ENCODE data around the gene SPTBN5.

The SPTBN5 gene

DNA sequence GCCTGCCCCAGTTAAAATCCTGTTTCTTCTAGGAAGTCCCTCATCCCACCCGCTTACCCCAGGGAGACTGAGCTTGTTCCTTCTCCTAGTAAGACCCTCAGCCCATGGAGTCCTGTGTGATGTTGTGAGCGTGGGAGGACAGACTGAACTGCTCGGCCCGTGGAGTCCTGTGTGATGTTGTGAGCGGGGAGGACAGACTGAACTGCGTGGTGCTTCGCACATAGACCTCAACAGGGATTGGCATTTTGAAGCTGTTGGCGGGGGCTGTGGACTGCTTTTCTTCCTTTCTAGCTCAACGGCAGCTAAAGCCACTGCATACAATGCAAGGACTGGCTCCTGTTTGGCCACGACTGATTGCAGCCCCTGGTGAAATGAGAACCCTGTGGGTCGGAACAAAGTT is 1.6 kb upstream of the SPTBN5 start:
- peak overlapping the region; percentile 33 for H3K27ac ChIP-seq (ENCODE audit: low read depth, low read length)
- H3K27me3 ChIP-seq (ENCODE audit: control insufficient read depth in 5 of 5, insufficient read depth in 4 of 5, low read length in 5 of 5), result no peaks in the 10 kb centered on the region
- H3K4me1 ChIP-seq (ENCODE audit: control insufficient read depth in 5 of 5, insufficient read depth in 5 of 5, low read length in 5 of 5), result peaks cover 3 to 27% (median 18%) of the 10 kb centered on the region in 5 donors
- H3K9ac ChIP-seq (ENCODE audit: low read length in 5 of 5), result no peak overlapping the region
- H3K36me3 ChIP-seq (ENCODE audit: control insufficient read depth in 5 of 5, insufficient read depth in 5 of 5, low read length in 5 of 5), result peaks cover 0 to 42% (median 25%) of the 10 kb centered on the region in 5 donors
- H3K9me3 ChIP-seq (ENCODE audit: control insufficient read depth in 5 of 5, low read length in 5 of 5), result no peaks in the 10 kb centered on the region
- no peak overlapping the region for H3K4me3 ChIP-seq (ENCODE audit: low read depth in 1 of 5, low read length in 5 of 5)

DNA sequence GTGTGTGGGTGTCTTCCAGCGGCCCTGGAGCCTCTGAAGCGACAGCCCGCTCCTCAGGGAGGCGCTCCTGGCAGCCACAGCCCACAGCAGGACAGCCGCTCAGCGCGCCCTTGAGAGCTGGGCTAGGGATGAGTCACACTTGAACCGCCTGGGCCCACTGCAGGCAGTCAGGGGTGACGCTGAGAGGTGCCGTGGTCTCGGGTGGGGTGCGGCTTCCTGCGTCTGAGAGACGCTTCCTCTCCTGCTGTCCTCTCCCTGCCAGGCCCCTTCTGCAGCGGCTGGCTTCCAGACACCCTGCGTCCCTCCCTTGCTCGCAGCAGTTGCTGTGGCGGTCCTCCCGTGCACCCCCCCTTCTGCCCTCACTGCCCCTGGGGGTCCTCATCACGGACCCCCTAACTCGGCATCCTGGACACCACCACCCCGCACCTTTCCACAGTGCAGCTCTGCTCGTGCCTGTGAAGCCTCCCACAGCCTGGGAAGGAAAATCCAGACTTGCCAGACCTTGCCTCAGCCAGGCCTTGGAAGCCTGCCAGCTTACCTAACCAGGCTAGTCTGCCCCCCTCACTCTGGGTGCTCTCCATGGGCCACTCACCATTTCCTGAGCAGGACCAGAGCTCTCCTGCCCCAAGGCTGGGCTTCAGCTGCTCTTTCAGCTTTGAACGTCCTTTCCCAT is 1.1 kb upstream of the SPTBN5 start:
- Histone ChIP-seq H3K27ac (ENCODE audit: low read depth, low read length) (peak overlapping the region; percentile 37), H3K4me1 (ENCODE audit: control insufficient read depth in 5 of 5, insufficient read depth in 5 of 5, low read length in 5 of 5) (peaks cover 3 to 27% (median 18%) of the 10 kb centered on the region in 5 donors), H3K4me3 (ENCODE audit: low read depth in 1 of 5, low read length in 5 of 5) (peak overlapping the region in 4 of 5 donors; percentile 38 to 54 (median 42)), H3K27me3 (ENCODE audit: control insufficient read depth in 5 of 5, insufficient read depth in 4 of 5, low read length in 5 of 5) (no peaks in the 10 kb centered on the region), H3K9me3 (ENCODE audit: control insufficient read depth in 5 of 5, low read length in 5 of 5) (no peaks in the 10 kb centered on the region), H3K36me3 (ENCODE audit: control insufficient read depth in 5 of 5, insufficient read depth in 5 of 5, low read length in 5 of 5) (peaks cover 0 to 36% (median 20%) of the 10 kb centered on the region in 5 donors), H3K9ac (ENCODE audit: low read length in 5 of 5) (peak overlapping the region in 2 of 5 donors; percentile 32 to 60)

DNA sequence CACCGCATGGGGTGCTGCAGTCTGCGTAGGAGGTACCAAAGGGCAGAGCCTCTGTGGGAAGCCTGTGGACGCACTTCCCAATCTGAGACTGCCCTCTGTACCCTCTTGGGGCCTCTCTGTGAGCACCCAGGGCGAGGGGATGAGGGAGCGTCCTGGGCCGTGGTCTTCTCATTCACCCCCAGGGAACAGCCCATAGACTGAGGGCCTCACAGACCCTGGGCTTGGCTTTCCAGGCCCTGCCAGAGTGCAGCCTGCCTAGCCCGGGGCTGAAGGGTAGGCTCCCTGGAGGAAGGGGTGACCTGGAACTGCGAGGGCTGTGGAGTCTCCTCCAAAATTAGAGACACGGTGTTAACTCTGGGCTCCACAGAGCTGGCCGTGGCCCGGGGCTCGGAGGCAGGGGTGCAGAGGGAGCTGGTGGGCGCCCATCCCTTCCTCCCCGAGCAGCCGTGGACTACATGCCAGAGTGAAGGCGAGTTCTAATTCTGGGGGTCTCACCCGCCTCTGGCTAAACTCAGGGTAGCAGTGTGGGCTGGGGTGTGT is 468 bp upstream of the SPTBN5 start:
- H3K9me3 ChIP-seq (ENCODE audit: control insufficient read depth in 5 of 5, low read length in 5 of 5), result no peaks in the 10 kb centered on the region
- peak overlapping the region; percentile 37 for H3K27ac ChIP-seq (ENCODE audit: low read depth, low read length)
- no peaks in the 10 kb centered on the region for H3K27me3 ChIP-seq (ENCODE audit: control insufficient read depth in 5 of 5, insufficient read depth in 4 of 5, low read length in 5 of 5)
- peaks cover 0 to 30% (median 14%) of the 10 kb centered on the region in 5 donors for H3K36me3 ChIP-seq (ENCODE audit: control insufficient read depth in 5 of 5, insufficient read depth in 5 of 5, low read length in 5 of 5)
- H3K4me3 ChIP-seq (ENCODE audit: low read depth in 1 of 5, low read length in 5 of 5), result peak overlapping the region in 4 of 5 donors; percentile 38 to 54 (median 42)
- peaks cover 3 to 27% (median 18%) of the 10 kb centered on the region in 5 donors for H3K4me1 ChIP-seq (ENCODE audit: control insufficient read depth in 5 of 5, insufficient read depth in 5 of 5, low read length in 5 of 5)
- H3K9ac ChIP-seq (ENCODE audit: low read length in 5 of 5), result peak overlapping the region in 3 of 5 donors; percentile 25 to 60 (median 32)

- no peak overlapping the region for H3K4me3 ChIP-seq (ENCODE audit: low read depth in 1 of 5, low read length in 5 of 5)
- H3K36me3 ChIP-seq (ENCODE audit: control insufficient read depth in 5 of 5, insufficient read depth in 5 of 5, low read length in 5 of 5), result peaks cover 0 to 17% (median 7%) of the 10 kb centered on the region in 5 donors
- peak overlapping the region in 1 of 5 donors; percentile 15 for H3K9ac ChIP-seq (ENCODE audit: low read length in 5 of 5)
- peaks cover 3 to 27% (median 18%) of the 10 kb centered on the region in 5 donors for H3K4me1 ChIP-seq (ENCODE audit: control insufficient read depth in 5 of 5, insufficient read depth in 5 of 5, low read length in 5 of 5)
- no peak overlapping the region for H3K27ac ChIP-seq (ENCODE audit: low read depth, low read length)
- H3K27me3 ChIP-seq (ENCODE audit: control insufficient read depth in 5 of 5, insufficient read depth in 4 of 5, low read length in 5 of 5), result no peaks in the 10 kb centered on the region
- H3K9me3 ChIP-seq (ENCODE audit: control insufficient read depth in 5 of 5, low read length in 5 of 5), result no peaks in the 10 kb centered on the region
These were observed 1.0 kb downstream of the SPTBN5 start for GRCh38 chr15:41892621-41893421.

GRCh38 chr15:41891946-41892345 is 1.9 kb downstream of the SPTBN5 start:
- Histone ChIP-seq H3K4me3 (ENCODE audit: low read depth in 1 of 5, low read length in 5 of 5) (no peak overlapping the region), H3K4me1 (ENCODE audit: control insufficient read depth in 5 of 5, insufficient read depth in 5 of 5, low read length in 5 of 5) (peaks cover 3 to 27% (median 18%) of the 10 kb centered on the region in 5 donors), H3K9me3 (ENCODE audit: control insufficient read depth in 5 of 5, low read length in 5 of 5) (no peaks in the 10 kb centered on the region), H3K27ac (ENCODE audit: low read depth, low read length) (no peak overlapping the region), H3K27me3 (ENCODE audit: control insufficient read depth in 5 of 5, insufficient read depth in 4 of 5, low read length in 5 of 5) (no peaks in the 10 kb centered on the region), H3K36me3 (ENCODE audit: control insufficient read depth in 5 of 5, insufficient read depth in 5 of 5, low read length in 5 of 5) (peaks cover 0 to 9% (median under 1%) of the 10 kb centered on the region in 5 donors), H3K9ac (ENCODE audit: low read length in 5 of 5) (no peak overlapping the region)

GRCh38 chr15:41891226-41891625 is 2.6 kb downstream of the SPTBN5 start:
- Histone ChIP-seq H3K4me3 (ENCODE audit: low read depth in 1 of 5, low read length in 5 of 5) (no peak overlapping the region), H3K9ac (ENCODE audit: low read length in 5 of 5) (no peak overlapping the region), H3K4me1 (ENCODE audit: control insufficient read depth in 5 of 5, insufficient read depth in 5 of 5, low read length in 5 of 5) (peaks cover 3 to 27% (median 18%) of the 10 kb centered on the region in 5 donors), H3K27me3 (ENCODE audit: control insufficient read depth in 5 of 5, insufficient read depth in 4 of 5, low read length in 5 of 5) (no peaks in the 10 kb centered on the region), H3K27ac (ENCODE audit: low read depth, low read length) (no peak overlapping the region), H3K9me3 (ENCODE audit: control insufficient read depth in 5 of 5, low read length in 5 of 5) (no peaks in the 10 kb centered on the region), H3K36me3 (ENCODE audit: control insufficient read depth in 5 of 5, insufficient read depth in 5 of 5, low read length in 5 of 5) (peaks cover 0 to 3% (median 0%) of the 10 kb centered on the region in 5 donors)

- H3K9ac ChIP-seq (ENCODE audit: low read length in 5 of 5), result no peak overlapping the region
- H3K36me3 ChIP-seq (ENCODE audit: control insufficient read depth in 5 of 5, insufficient read depth in 5 of 5, low read length in 5 of 5), result peaks cover 0 to 3% (median 0%) of the 10 kb centered on the region in 5 donors
- no peak overlapping the region for H3K27ac ChIP-seq (ENCODE audit: low read depth, low read length)
These were observed 3.7 kb downstream of the SPTBN5 start for GRCh38 chr15:41890050-41890690.

DNA sequence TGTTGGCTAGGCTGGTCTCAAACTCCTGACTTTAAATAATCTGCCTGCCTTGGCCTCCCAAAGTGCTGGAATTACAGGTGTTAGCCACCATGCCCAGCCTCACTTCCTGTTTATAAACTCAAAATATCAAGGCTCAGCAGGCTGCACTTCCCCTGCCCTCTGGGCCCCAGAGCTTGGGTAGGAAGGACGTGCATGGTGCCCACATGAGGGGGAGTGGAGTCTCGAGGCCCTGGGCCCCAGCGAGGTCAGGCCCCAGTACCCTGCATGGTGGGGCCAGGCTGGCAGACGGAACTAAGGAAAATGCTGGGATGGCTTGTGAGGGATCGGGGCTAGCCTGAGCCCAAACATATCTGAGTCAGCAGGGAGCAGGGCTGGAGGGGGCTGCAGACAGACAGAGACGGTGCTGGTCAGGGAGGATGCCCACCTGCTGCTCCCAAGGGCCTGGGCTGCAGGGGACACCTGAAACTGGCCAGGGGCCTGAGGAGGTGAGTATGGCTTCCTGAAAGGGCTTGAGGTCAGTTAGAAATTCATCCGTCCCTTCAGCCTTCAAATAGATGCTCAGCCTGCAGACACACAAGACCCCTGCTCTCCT is 5.1 kb downstream of the SPTBN5 start:
- Histone ChIP-seq H3K4me1 (ENCODE audit: control insufficient read depth in 5 of 5, insufficient read depth in 5 of 5, low read length in 5 of 5) (peaks cover 0 to 11% (median 2%) of the 10 kb centered on the region in 5 donors), H3K27ac (ENCODE audit: low read depth, low read length) (no peak overlapping the region)

More at GRCh38 chr15:41890050-41890690, 3.7 kb downstream of the SPTBN5 start:
- Histone ChIP-seq H3K4me1 (ENCODE audit: control insufficient read depth in 5 of 5, insufficient read depth in 5 of 5, low read length in 5 of 5) (peaks cover 3 to 25% (median 16%) of the 10 kb centered on the region in 5 donors), H3K9me3 (ENCODE audit: control insufficient read depth in 5 of 5, low read length in 5 of 5) (no peaks in the 10 kb centered on the region), H3K27me3 (ENCODE audit: control insufficient read depth in 5 of 5, insufficient read depth in 4 of 5, low read length in 5 of 5) (no peaks in the 10 kb centered on the region), H3K4me3 (ENCODE audit: low read depth in 1 of 5, low read length in 5 of 5) (no peak overlapping the region)

GRCh38 chr15:41887893-41888292 is 6.0 kb downstream of the SPTBN5 start:
- Histone ChIP-seq H3K36me3 (ENCODE audit: control insufficient read depth in 5 of 5, insufficient read depth in 5 of 5, low read length in 5 of 5) (peaks cover 0 to 3% (median 0%) of the 10 kb centered on the region in 5 donors), H3K27me3 (ENCODE audit: control insufficient read depth in 5 of 5, insufficient read depth in 4 of 5, low read length in 5 of 5) (no peaks in the 10 kb centered on the region), H3K4me3 (ENCODE audit: low read depth in 1 of 5, low read length in 5 of 5) (no peak overlapping the region), H3K9me3 (ENCODE audit: control insufficient read depth in 5 of 5, low read length in 5 of 5) (no peaks in the 10 kb centered on the region), H3K27ac (ENCODE audit: low read depth, low read length) (no peak overlapping the region), H3K9ac (ENCODE audit: low read length in 5 of 5) (no peak overlapping the region), H3K4me1 (ENCODE audit: control insufficient read depth in 5 of 5, insufficient read depth in 5 of 5, low read length in 5 of 5) (peaks cover 0 to 9% (median 0%) of the 10 kb centered on the region in 5 donors)

More for the DNA sequence above, 5.1 kb downstream of the SPTBN5 start:
- peaks cover 0 to 3% (median 0%) of the 10 kb centered on the region in 5 donors for H3K36me3 ChIP-seq (ENCODE audit: control insufficient read depth in 5 of 5, insufficient read depth in 5 of 5, low read length in 5 of 5)
- no peak overlapping the region for H3K4me3 ChIP-seq (ENCODE audit: low read depth in 1 of 5, low read length in 5 of 5)
- no peaks in the 10 kb centered on the region for H3K9me3 ChIP-seq (ENCODE audit: control insufficient read depth in 5 of 5, low read length in 5 of 5)
- H3K27me3 ChIP-seq (ENCODE audit: control insufficient read depth in 5 of 5, insufficient read depth in 4 of 5, low read length in 5 of 5), result no peaks in the 10 kb centered on the region
- H3K9ac ChIP-seq (ENCODE audit: low read length in 5 of 5), result no peak overlapping the region

All from subcutaneous abdominal adipose tissue (tissue), 5 donors.